GM18870 (cell line): ENCODE results near the gene GLS2.
"Not testable (repeated sequence)": the region's sequence is repeated elsewhere in the genome, so short reads cannot be mapped to it uniquely, and the experiment has no call there.

Experiments used
- ATAC-seq: cut with Tn5 transposase; IDR thresholded peaks from one replicate; pipeline ENCODE4 v1.9.1; 2021; ENCODE audit warnings: moderate library complexity; ENCODE audit not compliant: unreplicated experiment

GLS2 gene

GRCh38 chr12:56488041-56488955, at the start of gene GLS2:
TSS of gene GLS2 (minus strand) at chr12:56488161. CDS start at chr12:56488118, 43 bp downstream.
- ATAC-seq = peak; percentile 81

GRCh38 chr12:56537546-56537945, 49.6 kb upstream of the GLS2 start:
- ATAC-seq = no peak

GRCh38 chr12:56530390-56531055, 42.6 kb upstream of the GLS2 start:
- no peak for ATAC-seq

- no peak for ATAC-seq
Observed at GRCh38 chr12:56529656-56530055, 41.7 kb upstream of the GLS2 start.

GRCh38 chr12:56528846-56529245, 40.9 kb upstream of the GLS2 start:
- no peak for ATAC-seq

- ATAC-seq = no peak
Observed at GRCh38 chr12:56522411-56523193, 34.6 kb upstream of the GLS2 start.

GRCh38 chr12:56521590-56522371, 33.8 kb upstream of the GLS2 start, which contains the start of gene RBMS2:
TSS of gene RBMS2 (plus strand) at chr12:56521820. CDS start at chr12:56522024, 204 bp downstream.
- no peak for ATAC-seq

GRCh38 chr12:56521209-56521589, 33.2 kb upstream of the GLS2 start:
- ATAC-seq = no peak

GRCh38 chr12:56520506-56520905, 32.5 kb upstream of the GLS2 start:
- no peak for ATAC-seq

GRCh38 chr12:56520048-56520447, 32.1 kb upstream of the GLS2 start:
- ATAC-seq = no peak

GRCh38 chr12:56518570-56518969, 30.6 kb upstream of the GLS2 start:
- ATAC-seq = no peak

- ATAC-seq = no peak
Observed at GRCh38 chr12:56517854-56518253, 29.9 kb upstream of the GLS2 start.

- not testable (repeated sequence) for ATAC-seq
Observed at GRCh38 chr12:56514014-56514318, 26.0 kb upstream of the GLS2 start.

- no peak for ATAC-seq
Observed at GRCh38 chr12:56510786-56511185, 22.8 kb upstream of the GLS2 start.

- not testable (repeated sequence) for ATAC-seq
Observed at GRCh38 chr12:56499879-56500278, 11.9 kb upstream of the GLS2 start.

- ATAC-seq = not testable (repeated sequence)
Observed at GRCh38 chr12:56499452-56499851, 11.5 kb upstream of the GLS2 start.

- not testable (repeated sequence) for ATAC-seq
Observed at GRCh38 chr12:56498126-56498902, 10.4 kb upstream of the GLS2 start.

- not testable (repeated sequence) for ATAC-seq
Observed at GRCh38 chr12:56496704-56497103, 8.7 kb upstream of the GLS2 start.

GRCh38 chr12:56494481-56494880, 6.5 kb upstream of the GLS2 start:
- ATAC-seq = not testable (repeated sequence)

- ATAC-seq = not testable (repeated sequence)
Observed at GRCh38 chr12:56494106-56494415, 6.1 kb upstream of the GLS2 start.
